SK-N-SH treated with all-trans-retinoic acid at 6 μM for 48 hours (cell line): ENCODE data around the gene PLEKHN1.

Experiments
- ATAC-seq: fragments of 200-7000 bp; cut with Tn5 transposase; 3 replicates; pipeline ENCODE4 v1.9.1; 2020; ENCODE audit warnings: mild to moderate bottlenecking, moderate library complexity
- ARNTL ChIP-seq: fragments of 450-650 bp; formaldehyde crosslinking; IDR thresholded peaks from 2 replicates; pipeline ENCODE4 v1.5.0; 2020; ENCODE audit warnings: low read depth, mild to moderate bottlenecking, moderate library complexity, borderline replicate concordance
- BACH2 ChIP-seq: fragments of 250-450 bp; sonication (Bioruptor Pico); IDR thresholded peaks from 2 replicates; pipeline ENCODE4 v1.9.0; 2021; ENCODE audit warnings: mild to moderate bottlenecking, borderline replicate concordance
- CSDC2 ChIP-seq: fragments of 250-450 bp; sonication (Bioruptor Pico); IDR thresholded peaks from 2 replicates; pipeline ENCODE4 v1.5.0; 2020; ENCODE audit warnings: mild to moderate bottlenecking, moderate library complexity
- CSRNP3 ChIP-seq: fragments of 250-450 bp; sonication (Bioruptor Pico); IDR thresholded peaks from 2 replicates; pipeline ENCODE4 v1.5.1; 2021; ENCODE audit warnings: mild to moderate bottlenecking, moderate library complexity
- ESRRG ChIP-seq: fragments of 250-450 bp; sonication (Bioruptor Pico); IDR thresholded peaks from 2 replicates; pipeline ENCODE4 v1.6.1; 2021; ENCODE audit warnings: mild to moderate bottlenecking
- GLIS3 ChIP-seq: fragments of 250-450 bp; sonication (Bioruptor Pico); IDR thresholded peaks from 2 replicates; pipeline ENCODE4 v1.5.0; 2020; ENCODE audit warnings: mild to moderate bottlenecking, moderate library complexity
- ISL1 ChIP-seq: fragments of 250-450 bp; sonication (Bioruptor Pico); IDR thresholded peaks from 2 replicates; pipeline ENCODE4 v2.1.2; 2022; ENCODE audit warnings: mild to moderate bottlenecking, moderate library complexity
- OSR1 ChIP-seq: fragments of 250-450 bp; sonication (Bioruptor Pico); IDR thresholded peaks from 2 replicates; pipeline ENCODE4 v1.8.0; 2022; ENCODE audit warnings: moderate library complexity, mild to moderate bottlenecking, inconsistent platforms
- PPARA ChIP-seq: fragments of 250-450 bp; sonication (Bioruptor Pico); IDR thresholded peaks from 2 replicates; pipeline ENCODE4 v1.5.0; 2020; ENCODE audit warnings: mild to moderate bottlenecking, borderline replicate concordance
- RARB ChIP-seq: fragments of 250-450 bp; sonication (Bioruptor Pico); IDR thresholded peaks from 2 replicates; pipeline ENCODE4 v1.8.0; 2021; ENCODE audit warnings: mild to moderate bottlenecking, moderate library complexity
- SNAI2 ChIP-seq: fragments of 250-450 bp; sonication (Bioruptor Pico); IDR thresholded peaks from 2 replicates; pipeline ENCODE4 v1.5.0; 2020; ENCODE audit warnings: mild to moderate bottlenecking, moderate library complexity
- TCF4 ChIP-seq: fragments of 250-450 bp; sonication (Bioruptor Pico); IDR thresholded peaks from 2 replicates; pipeline ENCODE4 v1.8.0; 2021; ENCODE audit warnings: mild to moderate bottlenecking, moderate library complexity, borderline replicate concordance
- TOX ChIP-seq: fragments of 250-450 bp; sonication (Bioruptor Pico); IDR thresholded peaks from 2 replicates; pipeline ENCODE4 v1.8.0; 2021; ENCODE audit warnings: mild to moderate bottlenecking, moderate library complexity, borderline replicate concordance
- ZC3H10 ChIP-seq: fragments of 250-450 bp; sonication (Bioruptor Pico); IDR thresholded peaks from 2 replicates; pipeline ENCODE4 v1.5.1; 2021; ENCODE audit warnings: mild to moderate bottlenecking, moderate library complexity
- ZFP3 ChIP-seq: fragments of 250-450 bp; sonication (Bioruptor Pico); IDR thresholded peaks from 2 replicates; pipeline ENCODE4 v1.5.0; 2020; ENCODE audit warnings: mild to moderate bottlenecking, moderate library complexity
- ZFP30 ChIP-seq: fragments of 450-650 bp; formaldehyde crosslinking; IDR thresholded peaks from 2 replicates; pipeline ENCODE4 v1.5.0; 2022; ENCODE audit warnings: mild to moderate bottlenecking, moderate library complexity
- ZNF565 ChIP-seq: fragments of 450-650 bp; formaldehyde crosslinking; conservative IDR thresholded peaks from 2 replicates; pipeline ENCODE4 v1.5.0; 2020; ENCODE audit warnings: low read depth, mild to moderate bottlenecking, moderate library complexity
- ZNF70 ChIP-seq: fragments of 450-650 bp; formaldehyde crosslinking; IDR thresholded peaks from 2 replicates; pipeline ENCODE4 v1.5.0; 2020; ENCODE audit warnings: mild to moderate bottlenecking, moderate library complexity
- ZNF8 ChIP-seq: fragments of 450-650 bp; formaldehyde crosslinking; IDR thresholded peaks from 2 replicates; pipeline ENCODE4 v1.5.0; 2020; ENCODE audit warnings: mild to moderate bottlenecking, moderate library complexity
- TF ChIP-seq, protein P1 (sequence below): fragments of 250-450 bp; sonication (Bioruptor Pico); IDR thresholded peaks from 2 replicates; pipeline ENCODE4 v1.8.0; 2021; ENCODE audit warnings: low read depth, mild to moderate bottlenecking, moderate library complexity, borderline replicate concordance
- TF ChIP-seq, protein P2 (sequence below): fragments of 250-450 bp; sonication (Bioruptor Pico); IDR thresholded peaks from 2 replicates; pipeline ENCODE4 v1.8.0; 2020; ENCODE audit warnings: mild to moderate bottlenecking, moderate library complexity, borderline replicate concordance

The PLEKHN1 gene

GRCh38 chr1:980602-981395 lies 14.5 kb downstream of the PLEKHN1 start:
- TF ChIP-seq ZNF565 (no peak), CSDC2 (CRISPR knock-in tag) (no peak), ISL1 (CRISPR knock-in tag) (no peak), TOX (CRISPR knock-in tag) (no peak), RARB (CRISPR knock-in tag) (no peak), SNAI2 (CRISPR knock-in tag) (no peak), OSR1 (CRISPR knock-in tag) (no peak), ZNF8 (no peak), BACH2 (CRISPR knock-in tag) (no peak), GLIS3 (CRISPR knock-in tag) (no peak), ZNF70 (CRISPR knock-in tag) (no peak), CSRNP3 (CRISPR knock-in tag) (no peak), ZFP30 (CRISPR knock-in tag) (no peak), ZC3H10 (CRISPR knock-in tag) (no peak), ARNTL (CRISPR knock-in tag) (no peak)
- TF ChIP-seq, protein P1, sequence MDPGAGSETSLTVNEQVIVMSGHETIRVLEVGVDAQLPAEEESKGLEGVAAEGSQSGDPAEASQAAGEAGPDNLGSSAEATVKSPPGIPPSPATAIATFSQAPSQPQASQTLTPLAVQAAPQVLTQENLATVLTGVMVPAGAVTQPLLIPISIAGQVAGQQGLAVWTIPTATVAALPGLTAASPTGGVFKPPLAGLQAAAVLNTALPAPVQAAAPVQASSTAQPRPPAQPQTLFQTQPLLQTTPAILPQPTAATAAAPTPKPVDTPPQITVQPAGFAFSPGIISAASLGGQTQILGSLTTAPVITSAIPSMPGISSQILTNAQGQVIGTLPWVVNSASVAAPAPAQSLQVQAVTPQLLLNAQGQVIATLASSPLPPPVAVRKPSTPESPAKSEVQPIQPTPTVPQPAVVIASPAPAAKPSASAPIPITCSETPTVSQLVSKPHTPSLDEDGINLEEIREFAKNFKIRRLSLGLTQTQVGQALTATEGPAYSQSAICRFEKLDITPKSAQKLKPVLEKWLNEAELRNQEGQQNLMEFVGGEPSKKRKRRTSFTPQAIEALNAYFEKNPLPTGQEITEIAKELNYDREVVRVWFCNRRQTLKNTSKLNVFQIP (CRISPR knock-in tag): no peak
- ATAC-seq: no peak

- no peak for ATAC-seq
- TF ChIP-seq ZFP30 (CRISPR knock-in tag) (no peak), GLIS3 (CRISPR knock-in tag) (no peak), ISL1 (CRISPR knock-in tag) (no peak), PPARA (no peak), BACH2 (CRISPR knock-in tag) (no peak), ESRRG (CRISPR knock-in tag) (no peak), SNAI2 (CRISPR knock-in tag) (no peak), TCF4 (CRISPR knock-in tag) (no peak)
- TF ChIP-seq, protein P1 (CRISPR knock-in tag): no peak
- TF ChIP-seq, all 23 proteins: peak for 0
Observed at GRCh38 chr1:981491-981954, 15.2 kb downstream of the PLEKHN1 start.

GRCh38 chr1:981955-982558 lies 15.8 kb downstream of the PLEKHN1 start, which contains the start of gene PERM1:
PERM1 (minus strand) TSS chr1:982093; CDS start chr1:981029, 1,064 bp downstream.
- no peak for ATAC-seq
- TF ChIP-seq GLIS3 (CRISPR knock-in tag): no peak
- no peak for TF ChIP-seq TCF4 (CRISPR knock-in tag)
- TF ChIP-seq RARB (CRISPR knock-in tag): no peak
- TF ChIP-seq BACH2 (CRISPR knock-in tag): no peak
- no peak for TF ChIP-seq ARNTL (CRISPR knock-in tag)
- no peak for TF ChIP-seq ZFP30 (CRISPR knock-in tag)
- TF ChIP-seq, protein P2, sequence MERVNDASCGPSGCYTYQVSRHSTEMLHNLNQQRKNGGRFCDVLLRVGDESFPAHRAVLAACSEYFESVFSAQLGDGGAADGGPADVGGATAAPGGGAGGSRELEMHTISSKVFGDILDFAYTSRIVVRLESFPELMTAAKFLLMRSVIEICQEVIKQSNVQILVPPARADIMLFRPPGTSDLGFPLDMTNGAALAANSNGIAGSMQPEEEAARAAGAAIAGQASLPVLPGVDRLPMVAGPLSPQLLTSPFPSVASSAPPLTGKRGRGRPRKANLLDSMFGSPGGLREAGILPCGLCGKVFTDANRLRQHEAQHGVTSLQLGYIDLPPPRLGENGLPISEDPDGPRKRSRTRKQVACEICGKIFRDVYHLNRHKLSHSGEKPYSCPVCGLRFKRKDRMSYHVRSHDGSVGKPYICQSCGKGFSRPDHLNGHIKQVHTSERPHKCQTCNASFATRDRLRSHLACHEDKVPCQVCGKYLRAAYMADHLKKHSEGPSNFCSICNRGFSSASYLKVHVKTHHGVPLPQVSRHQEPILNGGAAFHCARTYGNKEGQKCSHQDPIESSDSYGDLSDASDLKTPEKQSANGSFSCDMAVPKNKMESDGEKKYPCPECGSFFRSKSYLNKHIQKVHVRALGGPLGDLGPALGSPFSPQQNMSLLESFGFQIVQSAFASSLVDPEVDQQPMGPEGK (CRISPR knock-in tag): no peak
- no peak for TF ChIP-seq ZFP3
- TF ChIP-seq, all 23 proteins: peak for 0
